GM21619 (cell line): ENCODE measurements around the gene TIRAP.

ENCODE experiments used
- ATAC-seq: cut with Tn5 transposase; IDR thresholded peaks from one replicate; pipeline ENCODE4 v1.9.1; 2021; ENCODE audit not compliant: unreplicated experiment

Gene TIRAP

GRCh38 chr11:126339863-126340434, 57.1 kb downstream of the TIRAP start:
- no peak for ATAC-seq

DNA sequence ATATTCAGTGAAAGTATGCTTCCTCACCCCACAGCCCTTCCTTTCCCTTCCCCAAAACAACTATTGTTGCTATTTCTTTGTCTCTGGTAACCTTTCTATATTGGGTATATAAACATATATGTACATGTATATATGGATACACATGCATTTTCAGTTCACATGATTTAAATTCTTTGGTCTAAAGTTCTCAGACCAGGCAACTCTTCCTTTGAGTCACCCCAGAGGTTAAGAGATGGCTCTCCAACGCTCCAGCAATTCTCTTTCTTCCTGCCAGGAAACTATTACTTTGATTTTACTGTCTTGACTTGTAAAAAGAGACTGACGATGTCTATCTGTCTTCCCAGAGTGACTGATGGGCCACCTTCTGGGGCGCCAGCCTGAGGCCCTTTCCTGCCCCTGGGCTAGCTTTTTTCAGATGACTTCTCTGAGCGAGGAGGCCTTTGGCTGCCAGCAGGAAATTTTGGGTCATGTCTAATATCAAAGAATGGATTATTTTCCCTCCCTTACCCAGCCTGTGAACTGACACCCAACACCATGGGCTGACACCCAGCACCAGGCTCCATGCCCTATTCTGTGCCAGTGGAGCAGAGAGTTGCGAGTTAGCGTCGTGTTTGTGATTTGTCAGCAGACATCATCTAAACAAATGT, 58.2 kb downstream of the TIRAP start:
- no peak for ATAC-seq

- no peak for ATAC-seq
Observed at GRCh38 chr11:126341760-126342161, 58.9 kb downstream of the TIRAP start.

GRCh38 chr11:126343051-126343450, 60.2 kb downstream of the TIRAP start:
- ATAC-seq, result no peak
